ENCODE data around the gene CYB5R3. TPM values are rescaled to one million over a fixed set of nuclear protein-coding genes. Genes with fewer than 3 reads are reported as not detected.
"Not testable (repeated sequence)": the region's sequence is repeated elsewhere in the genome, so short reads cannot be mapped to it uniquely, and the experiment has no call there.

Gene CYB5R3
- total RNA-seq, 8 experiments from 2014 or later: 19.7 to 89.0 (median 54.0) TPM

DNA sequence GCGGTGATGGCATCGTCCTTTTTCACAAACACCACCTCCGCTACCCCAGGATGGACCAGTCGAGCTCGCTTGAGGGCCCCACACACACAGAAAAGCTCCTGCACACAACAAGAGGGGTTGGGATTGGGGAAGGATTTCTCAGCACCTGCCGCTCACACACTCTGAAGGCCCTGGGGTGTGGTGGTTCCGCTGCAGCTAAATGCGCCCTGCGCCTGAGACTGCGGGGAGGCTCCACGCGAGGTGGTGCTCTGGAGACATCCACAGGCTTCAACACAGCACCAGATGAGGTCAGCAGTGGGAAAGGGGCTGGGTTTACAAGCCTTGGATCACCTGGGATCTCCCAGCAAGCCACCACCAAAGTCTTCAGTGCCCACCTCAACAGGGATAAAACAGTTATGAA, 57.2 kb downstream of the CYB5R3 start:
- no peak for ATAC-seq (replicated peaks in 6 of 8)
- 94 to 100% (median 100%) methylated on average over 1 to 9 of the region's 12 CpGs; no CpG with 5 or more reads in 5 of the 10 experiments for WGBS, 10 experiments
- no peak overlapping the region for H3K27ac ChIP-seq
- no peak overlapping the region for H3K4me3 ChIP-seq
- in situ Hi-C loops (cut with MboI; ENCODE audit: low pct_unique_long_range_greater_than_20kb in 2 of 9, low sequenced_read_pairs in 9 of 9, unreplicated experiment in 9 of 9): no loop called here
- no peaks in the 10 kb centered on the region for H3K4me1 ChIP-seq (replicated peaks in 1 of 2)

- in situ Hi-C loops (cut with MboI; ENCODE audit: low pct_unique_long_range_greater_than_20kb in 2 of 9, low sequenced_read_pairs in 9 of 9, unreplicated experiment in 9 of 9): no loop called here
- H3K4me3 ChIP-seq: no peak overlapping the region
- 73 to 100% (median 94%) methylated on average over 1 to 5 of the region's 5 CpGs for WGBS, 10 experiments
- no peaks in the 10 kb centered on the region for H3K4me1 ChIP-seq (replicated peaks in 1 of 2)
- ATAC-seq (replicated peaks in 6 of 8): no peak
- no peak overlapping the region for H3K27ac ChIP-seq
These were observed 61.5 kb downstream of the CYB5R3 start for GRCh38 chr22:42587588-42588175.

GRCh38 chr22:42586381-42586780, 62.8 kb downstream of the CYB5R3 start:
- ATAC-seq (replicated peaks in 6 of 8): no peak
- Histone ChIP-seq H3K4me3 (no peak overlapping the region), H3K27ac (no peak overlapping the region), H3K4me1 (replicated peaks in 1 of 2) (peaks cover 0 to 4% of the 10 kb centered on the region in 2 donors)
- WGBS, 10 experiments: 70 to 100% (median 100%) methylated on average over 1 to 4 of the region's 4 CpGs; no CpG with 5 or more reads in 2 of the 10 experiments
- in situ Hi-C loops (cut with MboI; ENCODE audit: low pct_unique_long_range_greater_than_20kb in 2 of 9, low sequenced_read_pairs in 9 of 9, unreplicated experiment in 9 of 9): no loop called here

- Histone ChIP-seq H3K27ac (no peak overlapping the region), H3K4me1 (replicated peaks in 1 of 2) (peaks cover 2 to 4% of the 10 kb centered on the region in 2 donors), H3K4me3 (no peak overlapping the region)
- no peak for ATAC-seq (replicated peaks in 6 of 8)
- 67 to 100% (median 100%) methylated on average over 1 to 4 of the region's 8 CpGs; no CpG with 5 or more reads in 3 of the 10 experiments for WGBS, 10 experiments
- in situ Hi-C loops (cut with MboI; ENCODE audit: low pct_unique_long_range_greater_than_20kb in 2 of 9, low sequenced_read_pairs in 9 of 9, unreplicated experiment in 9 of 9): no loop called here
These were observed 64.1 kb downstream of the CYB5R3 start for GRCh38 chr22:42585096-42585495.

DNA sequence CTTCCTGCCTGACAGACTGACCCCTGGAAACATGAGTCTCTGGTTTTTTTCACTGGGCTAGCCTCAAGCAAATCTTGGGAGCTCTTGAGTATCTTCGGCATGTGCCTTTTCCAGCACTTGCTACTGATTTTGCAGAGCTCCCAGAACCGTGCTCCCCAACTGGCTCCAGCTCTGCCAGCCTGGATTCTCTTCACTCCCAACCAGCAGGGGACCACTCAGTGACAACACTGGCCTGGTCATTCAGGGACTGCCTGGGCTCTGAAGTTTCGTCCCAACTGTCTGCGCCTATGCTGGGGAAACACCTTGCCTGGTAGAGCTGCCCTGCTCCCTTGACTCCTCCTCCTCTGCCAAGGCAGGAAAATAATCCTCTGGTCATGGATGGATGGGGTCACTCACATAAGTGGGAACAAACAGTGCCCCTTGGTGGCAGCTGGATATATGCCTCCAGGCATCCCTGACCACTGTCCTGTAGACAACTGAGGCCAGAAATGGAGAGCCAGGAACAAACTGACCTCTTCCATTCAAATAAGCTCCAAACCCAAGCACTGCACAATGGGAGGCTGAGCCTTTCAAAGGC, 64.7 kb downstream of the CYB5R3 start:
- no peak for ATAC-seq (replicated peaks in 6 of 8)
- in situ Hi-C loops (cut with MboI; ENCODE audit: low pct_unique_long_range_greater_than_20kb in 2 of 9, low sequenced_read_pairs in 9 of 9, unreplicated experiment in 9 of 9): no loop called here

DNA sequence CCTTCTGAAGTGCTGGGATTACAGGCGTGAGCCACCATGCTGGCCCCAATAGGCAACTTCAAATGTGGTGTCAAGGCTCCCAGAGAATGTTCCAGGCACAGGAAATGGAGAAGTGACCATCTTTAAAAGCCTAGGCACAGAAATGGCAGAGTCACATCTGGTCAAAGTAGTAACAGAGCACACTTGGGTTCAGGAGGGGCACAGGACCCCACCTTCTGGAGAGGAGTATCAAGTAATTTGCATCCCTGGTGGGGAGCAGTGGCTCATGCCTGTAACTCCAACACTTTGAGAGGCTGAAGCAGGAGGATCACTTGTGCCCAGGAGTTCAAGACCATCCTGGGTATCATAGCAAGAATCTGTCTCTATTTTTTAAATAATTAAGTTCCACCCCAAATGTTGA, 66.2 kb downstream of the CYB5R3 start:
- in situ Hi-C loops (cut with MboI; ENCODE audit: low pct_unique_long_range_greater_than_20kb in 2 of 9, low sequenced_read_pairs in 9 of 9, unreplicated experiment in 9 of 9): no loop called here
- ATAC-seq (replicated peaks in 6 of 8): no peak
- H3K4me3 ChIP-seq: no peak overlapping the region
- H3K27ac ChIP-seq: no peak overlapping the region
- 57 to 100% methylated on average over 1 of the region's 1 CpG; no CpG with 5 or more reads in 8 of the 10 experiments for WGBS, 10 experiments
- H3K4me1 ChIP-seq (replicated peaks in 1 of 2): peaks cover 2 to 4% of the 10 kb centered on the region in 2 donors

More for the DNA sequence above, 64.7 kb downstream of the CYB5R3 start:
- WGBS, 10 experiments: 92 to 100% (median 94%) methylated on average over 2 to 4 of the region's 4 CpGs; no CpG with 5 or more reads in 4 of the 10 experiments
- Histone ChIP-seq H3K4me1 (replicated peaks in 1 of 2) (peaks cover 2 to 4% of the 10 kb centered on the region in 2 donors), H3K27ac (no peak overlapping the region), H3K4me3 (no peak overlapping the region)

- in situ Hi-C loops (cut with MboI; ENCODE audit: low pct_unique_long_range_greater_than_20kb in 2 of 9, low sequenced_read_pairs in 9 of 9, unreplicated experiment in 9 of 9): no loop called here
- peak overlapping the region; percentile 49 to 67 for H3K27ac ChIP-seq
- H3K4me3 ChIP-seq: peak overlapping the region; percentile 83 to 99 (median 98)
- peaks cover 2 to 4% of the 10 kb centered on the region in 2 donors for H3K4me1 ChIP-seq (replicated peaks in 1 of 2)
- peak; percentile 80 to 92 (median 90) for ATAC-seq (replicated peaks in 6 of 8)
- WGBS, 10 experiments: 0 to 86% (median 45%) methylated on average over 1 to 5 of the region's 64 CpGs; no CpG with 5 or more reads in 2 of the 10 experiments
These were observed 67.2 kb downstream of the CYB5R3 start for GRCh38 chr22:42581762-42582716.

GRCh38 chr22:42581194-42581761, 67.9 kb downstream of the CYB5R3 start:
- peak in 3 of 8 experiments; percentile 24 to 39 (median 37) for ATAC-seq (replicated peaks in 6 of 8)
- H3K4me1 ChIP-seq (replicated peaks in 1 of 2); in situ Hi-C loops (cut with MboI; ENCODE audit: low pct_unique_long_range_greater_than_20kb in 2 of 9, low sequenced_read_pairs in 9 of 9, unreplicated experiment in 9 of 9): not testable (repeated sequence)
- Histone ChIP-seq H3K27ac (peak overlapping the region; percentile 49 to 67), H3K4me3 (peak overlapping the region; percentile 83 to 99 (median 98))
- WGBS, 10 experiments: no CpG with 5 or more reads among the region's 22 CpGs

DNA sequence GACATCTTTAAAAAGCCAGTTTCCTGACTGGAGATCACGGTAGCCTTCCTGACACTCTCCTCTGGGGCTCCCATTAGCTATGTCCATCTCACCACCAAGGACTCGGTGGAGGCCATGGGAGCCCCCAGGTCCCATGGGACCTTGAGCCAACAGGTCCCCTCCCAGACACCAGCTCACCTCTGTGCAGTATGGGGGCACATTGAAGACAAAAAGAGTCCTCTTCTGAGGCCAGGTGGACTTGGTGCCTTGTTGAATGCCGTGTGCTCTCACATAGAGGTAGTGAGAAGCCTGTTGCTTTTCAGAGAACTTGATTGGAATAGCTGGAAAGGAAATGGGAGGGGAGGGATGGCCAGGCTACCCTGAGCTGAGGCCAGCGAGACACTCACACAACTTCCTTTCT, 69.2 kb downstream of the CYB5R3 start:
- in situ Hi-C loops (cut with MboI; ENCODE audit: low pct_unique_long_range_greater_than_20kb in 2 of 9, low sequenced_read_pairs in 9 of 9, unreplicated experiment in 9 of 9): not testable (repeated sequence)

GRCh38 chr22:42577623-42578240, 71.5 kb downstream of the CYB5R3 start:
- H3K4me1 ChIP-seq (replicated peaks in 1 of 2): peaks cover 2 to 4% of the 10 kb centered on the region in 2 donors
- H3K4me3 ChIP-seq: no peak overlapping the region
- in situ Hi-C loops (cut with MboI; ENCODE audit: low pct_unique_long_range_greater_than_20kb in 2 of 9, low sequenced_read_pairs in 9 of 9, unreplicated experiment in 9 of 9): no loop called here
- 60 to 100% (median 100%) methylated on average over 1 to 4 of the region's 15 CpGs; no CpG with 5 or more reads in 6 of the 10 experiments for WGBS, 10 experiments
- no peak for ATAC-seq (replicated peaks in 6 of 8)
- H3K27ac ChIP-seq: no peak overlapping the region

More for the DNA sequence above, 69.2 kb downstream of the CYB5R3 start:
- ATAC-seq (replicated peaks in 6 of 8); H3K4me1 ChIP-seq (replicated peaks in 1 of 2); H3K4me3 ChIP-seq; H3K27ac ChIP-seq: not testable (repeated sequence)
- 100% methylated on average over 1 of the region's 4 CpGs; no CpG with 5 or more reads in 9 of the 10 experiments for WGBS, 10 experiments

- ATAC-seq (replicated peaks in 6 of 8): not testable (repeated sequence)
These were observed 72.1 kb downstream of the CYB5R3 start for GRCh38 chr22:42577141-42577540.

GRCh38 chr22:42575996-42576574, 73.1 kb downstream of the CYB5R3 start:
- in situ Hi-C loops (cut with MboI; ENCODE audit: low pct_unique_long_range_greater_than_20kb in 2 of 9, low sequenced_read_pairs in 9 of 9, unreplicated experiment in 9 of 9); H3K4me1 ChIP-seq (replicated peaks in 1 of 2); H3K4me3 ChIP-seq; H3K27ac ChIP-seq: not testable (repeated sequence)
- peak in 2 of 8 experiments; percentile 11 for ATAC-seq (replicated peaks in 6 of 8)
- no CpG with 5 or more reads among the region's 30 CpGs for WGBS, 10 experiments

More at GRCh38 chr22:42577141-42577540, 72.1 kb downstream of the CYB5R3 start:
- 100% methylated on average over 1 of the region's 9 CpGs; no CpG with 5 or more reads in 9 of the 10 experiments for WGBS, 10 experiments
- H3K4me3 ChIP-seq; H3K27ac ChIP-seq; H3K4me1 ChIP-seq (replicated peaks in 1 of 2); in situ Hi-C loops (cut with MboI; ENCODE audit: low pct_unique_long_range_greater_than_20kb in 2 of 9, low sequenced_read_pairs in 9 of 9, unreplicated experiment in 9 of 9): not testable (repeated sequence)

Measured in motor neuron (in vitro differentiated cells).